HS-5 (cell line): ENCODE data around the gene FGF2.
"Not testable (repeated sequence)": the region's sequence is repeated elsewhere in the genome, so short reads cannot be mapped to it uniquely, and the experiment has no call there.

Experiments used
- DNase-seq: peaks from one replicate; pipeline ENCODE4 v3.0.0-alpha.2; 2012; ENCODE audit warnings: low read depth

FGF2 gene

DNA sequence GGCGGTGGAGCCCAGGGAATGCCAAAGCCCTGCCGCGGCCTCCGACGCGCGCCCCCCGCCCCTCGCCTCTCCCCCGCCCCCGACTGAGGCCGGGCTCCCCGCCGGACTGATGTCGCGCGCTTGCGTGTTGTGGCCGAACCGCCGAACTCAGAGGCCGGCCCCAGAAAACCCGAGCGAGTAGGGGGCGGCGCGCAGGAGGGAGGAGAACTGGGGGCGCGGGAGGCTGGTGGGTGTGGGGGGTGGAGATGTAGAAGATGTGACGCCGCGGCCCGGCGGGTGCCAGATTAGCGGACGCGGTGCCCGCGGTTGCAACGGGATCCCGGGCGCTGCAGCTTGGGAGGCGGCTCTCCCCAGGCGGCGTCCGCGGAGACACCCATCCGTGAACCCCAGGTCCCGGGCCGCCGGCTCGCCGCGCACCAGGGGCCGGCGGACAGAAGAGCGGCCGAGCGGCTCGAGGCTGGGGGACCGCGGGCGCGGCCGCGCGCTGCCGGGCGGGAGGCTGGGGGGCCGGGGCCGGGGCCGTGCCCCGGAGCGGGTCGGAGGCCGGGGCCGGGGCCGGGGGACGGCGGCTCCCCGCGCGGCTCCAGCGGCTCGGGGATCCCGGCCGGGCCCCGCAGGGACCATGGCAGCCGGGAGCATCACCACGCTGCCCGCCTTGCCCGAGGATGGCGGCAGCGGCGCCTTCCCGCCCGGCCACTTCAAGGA, at the start of gene FGF2:
Gene FGF2, plus strand, starts transcription at position 279 of the 705 bp plus-strand sequence. Its CDS starts 344 bp downstream, at position 623.
- DNase-seq: no peak

- no peak for DNase-seq
Measured at GRCh38 chr4:122776916-122777315, 49.7 kb upstream of the FGF2 start.

DNA sequence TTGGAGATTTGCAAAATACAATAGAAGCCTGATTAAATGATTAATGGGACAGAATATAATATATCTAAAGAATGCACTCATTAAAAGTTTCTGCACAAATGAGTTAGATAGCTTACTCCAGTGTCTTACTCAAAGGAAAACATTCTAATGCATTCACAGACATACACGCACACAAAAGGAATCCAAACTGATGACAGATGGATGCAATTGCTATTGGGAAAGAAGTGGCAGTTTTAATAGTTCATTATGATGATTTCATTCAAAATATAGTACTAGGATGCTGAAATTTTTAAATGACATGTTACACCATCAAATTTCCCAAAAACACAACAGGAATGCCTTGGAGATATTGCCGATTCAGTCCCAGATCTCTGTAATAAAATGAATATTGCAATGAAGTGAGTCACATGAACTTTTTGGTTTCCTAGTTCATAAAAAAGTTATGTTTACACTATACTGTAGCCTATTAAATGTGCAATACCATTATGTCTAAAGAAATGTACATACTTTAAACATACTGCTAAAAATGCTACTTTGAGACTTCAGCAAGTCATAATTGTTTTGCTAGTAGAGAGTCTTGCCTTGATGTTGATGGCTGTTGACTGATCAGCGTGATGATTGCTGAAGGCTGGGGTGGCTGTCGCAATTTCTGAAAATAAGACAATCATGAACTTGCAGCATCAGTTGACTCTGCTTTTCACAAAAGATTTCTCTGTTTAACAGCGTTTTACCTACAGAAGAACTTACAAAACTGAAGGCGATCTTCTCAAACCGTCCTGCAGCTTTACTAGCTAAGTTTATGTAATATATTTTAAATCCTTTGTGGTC, 48.6 kb upstream of the FGF2 start:
- DNase-seq: peak; percentile 95

- DNase-seq: no peak
Measured at GRCh38 chr4:122781486-122781885, 45.1 kb upstream of the FGF2 start.

DNA sequence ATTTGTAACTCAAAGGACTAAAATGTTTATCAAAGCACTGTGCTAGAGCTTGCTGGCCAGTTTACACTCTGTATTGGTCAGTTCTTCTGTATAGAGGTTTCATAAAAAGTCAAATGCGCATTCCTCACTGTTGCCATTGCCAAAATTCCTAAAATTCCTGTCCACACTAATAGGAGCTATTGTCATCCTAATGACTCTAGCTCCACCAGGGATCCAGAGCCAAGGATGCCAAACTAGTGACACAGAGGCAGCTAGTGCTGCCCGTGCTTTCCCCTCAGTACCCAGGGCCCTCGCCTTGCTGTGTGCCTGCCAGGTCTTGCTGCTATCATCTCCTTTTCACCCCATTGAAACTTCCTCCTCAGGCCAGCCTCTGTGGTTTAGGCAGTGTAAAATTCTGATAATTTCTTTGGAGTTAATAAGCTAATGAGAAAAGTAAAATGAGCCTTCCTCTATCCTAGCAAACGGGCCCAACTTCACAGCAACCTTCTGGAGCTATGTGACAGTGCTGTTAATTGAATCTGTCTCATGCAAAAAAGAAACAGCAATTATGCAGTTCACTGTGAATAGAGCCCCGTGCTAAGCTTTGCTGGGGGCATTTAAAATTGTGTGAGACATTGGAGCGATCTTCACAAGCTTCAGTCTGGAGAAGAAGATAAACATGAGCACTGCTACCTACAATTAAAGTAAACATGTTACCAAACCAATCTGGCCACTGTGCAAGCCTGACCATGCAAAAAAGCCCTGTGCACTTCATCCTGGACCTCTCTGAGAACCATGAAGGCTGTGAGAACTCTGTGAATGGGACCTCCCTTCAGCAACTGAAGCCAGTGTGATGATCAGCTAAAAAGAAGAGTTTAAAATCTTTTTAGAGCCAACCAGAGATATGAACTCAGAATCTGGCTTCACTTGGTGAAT, 43.1 kb upstream of the FGF2 start:
- peak; percentile 93 for DNase-seq

GRCh38 chr4:122784261-122784660, 42.4 kb upstream of the FGF2 start:
- no peak for DNase-seq

DNA sequence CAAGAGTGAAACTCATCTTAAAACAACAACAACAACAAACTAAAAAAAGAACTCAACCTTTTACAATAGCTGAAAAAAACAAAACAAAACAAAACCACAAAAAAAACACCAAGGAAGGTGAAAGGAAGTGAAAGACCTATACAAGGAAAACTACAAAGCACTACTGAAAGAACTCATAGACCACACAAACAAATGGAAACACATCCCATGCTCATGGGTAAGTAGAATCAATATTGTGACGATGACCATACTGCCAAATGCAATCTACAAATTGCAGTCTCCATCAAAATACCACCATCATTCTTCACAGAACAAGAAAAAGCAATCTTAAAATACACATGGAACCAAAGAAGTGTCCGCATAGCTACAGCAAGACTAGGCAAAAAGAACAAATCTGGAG, 41.5 kb upstream of the FGF2 start:
- no peak for DNase-seq

DNA sequence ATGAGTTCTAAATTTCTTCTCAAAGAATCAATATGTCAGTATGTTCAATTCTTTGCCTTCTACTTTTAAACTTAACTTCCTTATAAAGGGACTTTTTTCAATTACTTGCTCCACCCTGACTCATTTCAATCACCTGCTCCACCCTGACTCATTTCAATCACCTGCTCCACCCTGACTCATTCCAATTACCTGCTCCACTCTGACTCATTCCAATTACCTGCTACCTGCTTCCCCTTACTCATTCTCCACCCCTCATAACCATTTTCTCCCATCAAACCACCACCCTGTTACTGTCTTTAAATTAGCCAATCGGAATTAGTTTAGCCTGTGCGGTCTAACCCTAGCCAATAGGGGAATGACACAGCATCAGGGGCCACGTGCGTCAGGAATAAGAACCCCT, 40.3 kb upstream of the FGF2 start:
- DNase-seq: not testable (repeated sequence)

GRCh38 chr4:122786920-122787319, 39.7 kb upstream of the FGF2 start:
- DNase-seq: not testable (repeated sequence)

- no peak for DNase-seq
Measured at GRCh38 chr4:122787940-122788339, 38.7 kb upstream of the FGF2 start.

GRCh38 chr4:122788935-122789334, 37.7 kb upstream of the FGF2 start:
- no peak for DNase-seq

- DNase-seq: no peak
Measured at GRCh38 chr4:122793811-122794210, 32.8 kb upstream of the FGF2 start.

- DNase-seq: no peak
Measured at GRCh38 chr4:122796801-122797404, 29.7 kb upstream of the FGF2 start.

GRCh38 chr4:122797405-122798094, 29.1 kb upstream of the FGF2 start:
- no peak for DNase-seq

- peak; percentile 83 for DNase-seq
Measured at GRCh38 chr4:122798101-122798500, 28.5 kb upstream of the FGF2 start.

- DNase-seq: no peak
Measured at GRCh38 chr4:122798917-122799316, 27.7 kb upstream of the FGF2 start.

GRCh38 chr4:122803788-122804208, 22.8 kb upstream of the FGF2 start:
- DNase-seq: no peak

- DNase-seq: no peak
Measured at GRCh38 chr4:122806981-122807679, 19.5 kb upstream of the FGF2 start.

DNA sequence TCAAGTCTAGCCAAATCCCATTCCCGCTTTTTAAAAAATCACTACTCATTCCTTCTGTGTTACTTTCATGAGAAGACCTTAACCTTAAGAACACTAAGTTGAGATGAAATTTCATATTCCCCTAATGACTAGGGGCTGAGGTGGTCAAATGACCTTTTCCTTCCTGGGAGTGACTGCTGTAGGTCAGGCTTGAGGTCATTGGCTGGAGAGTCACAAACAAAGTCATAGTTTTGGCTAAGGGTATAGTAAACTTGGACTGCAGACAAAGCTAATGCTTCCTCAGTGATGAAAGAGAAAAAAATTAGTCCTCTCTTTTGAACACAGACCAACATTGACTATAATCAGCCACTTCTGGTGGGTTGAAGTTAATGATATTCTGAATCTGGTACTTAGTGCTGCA, 16.0 kb upstream of the FGF2 start:
- no peak for DNase-seq

- DNase-seq: not testable (repeated sequence)
Measured at GRCh38 chr4:122811781-122812180, 14.8 kb upstream of the FGF2 start.

DNA sequence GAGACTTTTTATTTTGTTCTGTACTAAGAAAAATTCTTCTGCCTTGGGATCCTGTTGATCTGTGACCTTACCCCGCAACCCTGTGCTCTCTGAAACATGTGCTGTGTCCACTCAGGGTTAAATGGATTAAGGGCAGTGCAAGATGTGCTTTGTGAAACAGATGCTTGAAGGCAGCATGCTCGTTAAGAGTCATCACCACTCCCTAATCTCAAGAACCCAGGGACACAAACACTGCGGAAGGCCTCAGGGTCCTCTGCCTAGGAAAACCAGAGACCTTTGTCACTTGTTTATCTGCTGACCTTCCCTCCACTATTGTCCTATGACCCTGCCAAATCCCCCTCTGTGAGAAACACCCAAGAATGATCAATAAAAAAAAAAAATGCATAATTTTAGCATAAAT, 13.8 kb upstream of the FGF2 start:
- DNase-seq: not testable (repeated sequence)
